K562 (cell line): ENCODE measurements around the gene H2BK1. TPM values are rescaled to one million over a fixed set of nuclear protein-coding genes. Genes with fewer than 3 reads are reported as not detected.

Experiments
- ATAC-seq: fragments of 200-7000 bp; cut with Tn5 transposase; 3 replicates; pipeline ENCODE4 v1.9.1; 2020; ENCODE audit warnings: moderate library complexity
- BruUV-seq: library from RNA; stranded (reverse); fragments of 400-500 nt; replicated peaks from 2 replicates; lab custom pipeline; 2021; lab: Mats Ljungman, UMichigan
- CTCF ChIA-PET: fragments of 300-600 bp; formaldehyde crosslinking; extraction: SDS; loops from one replicate; lab custom pipeline; 2021; ENCODE audit warnings: low intra/inter-chr PET ratio; lab: Yijun Ruan, JAX
- POLR2A ChIA-PET: fragments of 300-600, 350-650 bp; sonication (Branson Sonifier 250); formaldehyde crosslinking; extraction: SDS; loops from one replicate; lab custom pipeline; 2021; ENCODE audit warnings: antibody characterized with exemption, inconsistent platforms; lab: Yijun Ruan, JAX
- DNase-seq, 4 experiments: peaks; one replicate each; pipeline versions ENCODE4 v3.0.0 to v3.0.0-alpha.2; 2011 to 2018; ENCODE audit warnings: low spot score in 3 of 4, mixed read lengths in 3 of 4; ENCODE audit errors: extremely low read depth in 1 of 4
- FAIRE-seq: peaks from 2 replicates; lab custom pipeline; 2011; peaks lifted over from hg19 to GRCh38; lab: Jason Lieb, UNC
- H2AFZ ChIP-seq: 2 replicates; pipeline ENCODE4 v1.6.0; 2011; ENCODE audit warnings: low read depth, low read length, control low read depth, inconsistent platforms
- H3K27ac ChIP-seq: fragments of 200-600 bp; 3 replicates; pipeline ENCODE4 v1.8.0; 2011; ENCODE audit warnings: low read depth, mild to moderate bottlenecking, control low read depth, inconsistent platforms, low read length, moderate library complexity, mixed read lengths; ENCODE audit errors: extremely low read depth
- H3K27me3 ChIP-seq, 2 experiments: fragments of 300-600 bp in 1 of 2; 2 replicates in 1 of 2; 3 replicates in 1 of 2; pipeline versions ENCODE4 v1.6.0 to v1.8.0; 2011; ENCODE audit warnings: inconsistent platforms in 2 of 2, low read length in 2 of 2, mild to moderate bottlenecking in 1 of 2, mixed read lengths in 1 of 2, moderate library complexity in 1 of 2; ENCODE audit not compliant: control insufficient read depth in 2 of 2, insufficient read depth in 2 of 2
- H3K36me3 ChIP-seq: fragments of 300-600 bp; 3 replicates; pipeline ENCODE4 v1.8.0; 2011; ENCODE audit warnings: mild to moderate bottlenecking, low read length, inconsistent platforms; ENCODE audit not compliant: control insufficient read depth, insufficient read depth
- H3K4me1 ChIP-seq, 2 experiments: fragments of 200-600 bp in 1 of 2; replicated peaks in 1 of 2; 2 replicates in 1 of 2; 3 replicates in 1 of 2; pipeline versions ENCODE4 v1.5.1 to v1.8.0; 2011; ENCODE audit warnings: inconsistent platforms in 2 of 2, low read length in 2 of 2, mild to moderate bottlenecking in 1 of 2, mixed read lengths in 1 of 2, moderate library complexity in 1 of 2; ENCODE audit not compliant: control insufficient read depth in 2 of 2, insufficient read depth in 2 of 2
- H3K4me2 ChIP-seq: 2 replicates; pipeline ENCODE4 v1.6.1; 2011; ENCODE audit warnings: low read length, control low read depth, inconsistent platforms, mixed read lengths; ENCODE audit not compliant: insufficient read depth
- H3K4me3 ChIP-seq: fragments of 200-600 bp; sonication (generic), shearing (Covaris generic); 2 replicates; pipeline ENCODE4 v1.5.1; 2016; ENCODE audit warnings: control low read depth, inconsistent platforms
- H3K79me2 ChIP-seq: fragments of 200-600 bp; 3 replicates; pipeline ENCODE4 v1.8.0; 2011; ENCODE audit warnings: low read length, inconsistent platforms; ENCODE audit not compliant: control insufficient read depth, insufficient read depth
- H3K9ac ChIP-seq, 2 experiments: 2 replicates each; pipeline versions ENCODE4 v1.6.0 to v1.6.1; 2011; ENCODE audit warnings: low read depth in 2 of 2, low read length in 2 of 2, control low read depth in 1 of 2, inconsistent platforms in 1 of 2, mild to moderate bottlenecking in 1 of 2, mixed read lengths in 1 of 2; ENCODE audit not compliant: insufficient read depth in 1 of 2
- H3K9me1 ChIP-seq: one replicate; pipeline ENCODE4 v1.6.0; 2011; ENCODE audit warnings: inconsistent platforms, mild to moderate bottlenecking, low read length, moderate library complexity; ENCODE audit not compliant: control insufficient read depth, insufficient read depth
- H3K9me3 ChIP-seq: replicated peaks from 2 replicates; pipeline ENCODE4 v1.5.1; 2011; ENCODE audit warnings: low read depth, low read length, inconsistent platforms; ENCODE audit not compliant: control insufficient read depth, insufficient read depth
- H4K20me1 ChIP-seq: replicated peaks from 2 replicates; pipeline ENCODE4 v1.6.1; 2011; ENCODE audit warnings: low read length, inconsistent platforms, mixed read lengths; ENCODE audit not compliant: control insufficient read depth, insufficient read depth
- SOX6 ChIP-seq: fragments of 450-650 bp; IDR thresholded peaks from 2 replicates; pipeline ENCODE4 v1.6.1; 2014; ENCODE audit warnings: mild to moderate bottlenecking
- WGBS: fragments of 100-300 bp; shearing (Covaris generic); methylation state at CpG from one replicate; pipeline ENCODE4 v1.1.6; 2016; ENCODE audit warnings: low coverage, mixed read lengths; ENCODE audit not compliant: insufficient coverage; ENCODE audit errors: missing lambda C conversion rate; 5-methylcytosine and 5-hydroxymethylcytosine counted together
- in situ Hi-C: fragments of 300-500 bp; cut with MboI; formaldehyde crosslinking; loops from 4 replicates; pipeline ENCODE4 v1.15.0; 2018; ENCODE audit warnings: inconsistent platforms, mixed read lengths
- intact Hi-C: fragments of 100-400 bp; cut with micrococcal nuclease; formaldehyde crosslinking; loops from 2 replicates; pipeline ENCODE4 v1.14.2; 2022
- polyA plus RNA-seq, 8 experiments: library from polyadenylated mRNA; depleted of rRNA in 4 of 8; stranded (reverse) in 5 of 8; unstranded in 3 of 8; fragments of >200 nt; fragmentation: Nextera tagmentation in 2 of 8; fragmentation: Illumina TruSeq in 1 of 8; extraction: Ambion mirVana in 2 of 8; extraction: Trizol in 1 of 8; gene quantifications; 2 replicates each; pipeline versions ENCODE4 v1.2.1 to v1.2.3, GENCODE V29; 2011 to 2014; ENCODE audit warnings: inconsistent platforms in 1 of 8, missing spikeins in 1 of 8
- total RNA-seq, 7 experiments: library from RNA; depleted of rRNA in 6 of 7; stranded (reverse); fragments of >200 nt in 6 of 7; fragmentation: Illumina TruSeq in 2 of 7; extraction: Trizol in 2 of 7; gene quantifications; 2 replicates each; pipeline versions ENCODE4 v1.2.1 to v1.2.3, GENCODE V29; 2011 to 2021; ENCODE audit warnings: low replicate concordance in 1 of 7

H2BK1 gene
- total and polyA plus RNA-seq, 9 of the 15 experiments (the other 6 are each of a cell fraction or from before 2014, with no cell fraction given): not detected

DNA sequence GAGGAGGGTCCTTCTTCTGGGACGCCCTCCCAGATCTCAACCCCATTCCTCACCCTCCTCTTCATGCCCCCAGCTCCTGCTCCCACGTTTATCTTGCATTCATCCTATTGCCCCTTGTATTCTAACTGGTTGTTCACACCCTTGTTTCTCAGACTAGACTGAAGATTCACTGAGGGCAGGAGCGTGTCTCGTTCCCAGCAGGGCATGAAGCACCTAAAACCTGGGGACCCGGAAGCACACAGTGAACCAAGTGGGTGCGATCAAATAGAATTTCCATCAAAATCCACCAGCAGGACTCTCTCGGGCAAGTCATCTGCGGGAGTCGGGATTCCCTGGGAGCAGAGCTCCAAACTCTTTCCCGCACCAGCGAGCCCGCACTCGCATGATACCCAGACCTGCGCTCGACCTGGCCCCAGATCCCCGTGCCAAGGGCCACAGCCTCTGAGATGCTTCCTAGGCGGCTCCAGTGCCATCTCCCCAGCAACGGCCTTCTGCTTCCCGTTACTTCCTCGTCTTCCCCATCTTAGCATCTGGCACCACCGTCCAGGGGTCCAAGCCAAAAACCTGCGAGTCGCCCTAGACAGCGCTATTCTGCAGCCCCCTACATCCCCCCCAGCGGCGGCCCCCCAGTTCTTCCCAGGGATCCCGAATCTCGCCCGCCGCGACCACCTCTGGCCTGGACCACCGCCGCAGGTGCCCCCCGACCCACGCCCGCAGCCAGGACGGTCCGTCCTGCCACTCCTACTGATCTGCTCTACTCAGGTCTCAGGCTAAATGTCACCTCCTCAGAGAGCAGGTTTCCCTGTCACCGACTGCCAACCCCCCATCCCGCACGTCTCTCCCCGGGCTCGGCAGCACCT, 36.7 kb downstream of the H2BK1 start:
- ChIA-PET POLR2A (no interaction called here), CTCF (interaction anchor here (0.7 to 2.4 kb wide), 10 partner anchors 32 to 395 kb away, joined by 3 to 74 read pairs (median 12); no protein-coding TSS in a partner anchor)
- TF ChIP-seq SOX6: no peak
- H3K36me3 ChIP-seq: no peaks in the 10 kb centered on the region
- H3K27me3 ChIP-seq: peaks cover 29 to 52% of the 10 kb centered on the region in 2 experiments
- no peaks in the 10 kb centered on the region; the same call in 1 of the 2 replicates for H3K9me3 ChIP-seq
- H2AFZ ChIP-seq: no peak overlapping the region
- H3K4me3 ChIP-seq: no peak overlapping the region
- H3K4me2 ChIP-seq: no peak overlapping the region
- no peaks in the 10 kb centered on the region for H4K20me1 ChIP-seq
- FAIRE-seq (no peak), DNase-seq (no peak), ATAC-seq (no peak)
- H3K4me1 ChIP-seq: peaks cover 0 to 18% of the 10 kb centered on the region in 2 experiments; a peak in 3 of 5 replicates
- no peaks in the 10 kb centered on the region for H3K79me2 ChIP-seq
- WGBS: 52% methylated on average over 36 of the region's 43 CpGs
- no TSS peak for BruUV-seq
- intact Hi-C loops: loop anchor here (5.0 to 10.0 kb wide), 3 partner anchors 159 to 209 kb away; no protein-coding TSS in a partner anchor
- peaks cover 3% of the 10 kb centered on the region for H3K9me1 ChIP-seq
- no peak overlapping the region for H3K9ac ChIP-seq
- in situ Hi-C loops: no loop called here
- H3K27ac ChIP-seq: no peak overlapping the region
